ENCODE measurements around the gene MED15. TPM values are rescaled to one million over a fixed set of nuclear protein-coding genes. Genes with fewer than 3 reads are reported as not detected.

MED15 gene
- total RNA-seq, 1 experiment from 2014 or later: 13.5 TPM

DNA sequence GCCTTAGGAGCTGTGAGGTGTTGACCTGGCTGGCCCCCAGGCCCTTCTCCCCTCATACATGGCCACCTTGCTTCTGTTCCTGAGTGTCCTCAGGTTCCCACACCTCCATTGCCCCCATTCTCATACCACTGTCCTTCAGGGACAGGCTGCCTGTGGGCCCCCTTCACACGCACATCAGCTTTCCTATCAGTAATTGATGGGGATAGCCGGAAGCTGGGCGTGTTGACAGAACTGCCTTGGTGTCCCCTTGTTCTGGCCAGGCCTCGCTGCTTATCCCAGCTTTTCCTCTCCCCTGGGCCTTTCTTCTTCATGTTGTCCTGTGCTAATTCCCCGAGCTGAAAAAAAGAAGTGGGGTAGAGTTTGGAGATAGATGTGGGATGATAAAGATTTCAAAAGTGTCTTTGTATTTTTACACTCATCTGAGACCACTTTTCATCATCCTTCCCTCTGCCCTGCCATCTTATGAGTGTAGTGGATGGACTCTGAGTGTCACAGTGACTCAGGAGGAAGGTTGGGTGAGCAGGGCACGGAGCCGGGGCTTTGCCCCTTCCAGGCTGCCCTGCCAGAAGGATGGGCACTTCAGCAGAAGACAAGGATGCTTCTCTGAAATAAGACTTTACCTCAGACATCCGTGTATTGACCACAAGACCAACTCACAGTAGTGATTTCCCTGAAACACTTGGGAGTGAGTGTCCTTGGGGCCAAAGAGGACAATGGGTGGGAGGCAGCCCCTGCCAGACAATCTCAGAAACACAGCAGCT is 42.8 kb downstream of the MED15 start:
- DNase-seq (ENCODE audit: extremely low read depth, low read depth): no peak

GRCh38 chr22:20550851-20551744 is 43.7 kb downstream of the MED15 start:
- DNase-seq (ENCODE audit: extremely low read depth, low read depth): no peak

GRCh38 chr22:20551805-20552442 is 44.5 kb downstream of the MED15 start:
- DNase-seq (ENCODE audit: extremely low read depth, low read depth): no peak

GRCh38 chr22:20552443-20553401 is 45.3 kb downstream of the MED15 start:
- DNase-seq (ENCODE audit: extremely low read depth, low read depth): no peak

GRCh38 chr22:20553947-20554741 is 46.7 kb downstream of the MED15 start:
- no peak for DNase-seq (ENCODE audit: extremely low read depth, low read depth)

DNA sequence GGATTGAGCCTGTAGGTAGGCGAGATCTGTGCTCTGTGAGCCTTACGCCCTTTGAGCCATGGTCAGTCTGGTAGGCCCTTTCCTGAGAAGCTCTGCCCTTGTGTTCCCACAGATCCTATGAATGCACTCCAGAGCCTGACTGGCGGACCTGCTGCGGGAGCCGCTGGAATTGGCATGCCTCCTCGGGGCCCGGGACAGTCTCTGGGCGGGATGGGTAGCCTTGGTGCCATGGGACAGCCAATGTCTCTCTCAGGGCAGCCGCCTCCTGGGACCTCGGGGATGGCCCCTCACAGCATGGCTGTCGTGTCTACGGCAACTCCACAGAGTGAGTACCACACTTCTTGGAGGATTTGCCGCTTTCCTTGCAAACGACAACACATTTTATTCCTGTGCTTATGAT is 47.4 kb downstream of the MED15 start:
- no peak for DNase-seq (ENCODE audit: extremely low read depth, low read depth)

DNA sequence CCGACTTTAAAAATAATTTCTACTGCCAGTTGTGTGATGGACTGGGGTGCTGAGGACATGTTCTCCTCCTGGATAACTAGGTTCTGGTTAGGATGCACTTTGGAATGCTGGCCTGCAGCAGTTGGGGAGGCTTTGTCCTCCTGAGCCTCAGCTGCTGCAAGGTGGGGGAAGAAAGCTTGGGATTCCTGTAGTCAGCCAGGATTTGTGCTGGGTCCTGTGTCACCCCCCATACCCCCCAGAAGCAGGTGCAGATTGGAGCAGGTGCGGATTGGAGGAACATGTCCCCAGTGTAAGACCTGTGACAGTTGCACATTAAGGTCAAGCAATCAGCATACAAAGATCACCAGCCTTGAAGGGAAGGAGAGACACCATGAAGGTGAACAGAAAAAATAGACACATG is 51.1 kb downstream of the MED15 start:
- no peak for DNase-seq (ENCODE audit: extremely low read depth, low read depth)

DNA sequence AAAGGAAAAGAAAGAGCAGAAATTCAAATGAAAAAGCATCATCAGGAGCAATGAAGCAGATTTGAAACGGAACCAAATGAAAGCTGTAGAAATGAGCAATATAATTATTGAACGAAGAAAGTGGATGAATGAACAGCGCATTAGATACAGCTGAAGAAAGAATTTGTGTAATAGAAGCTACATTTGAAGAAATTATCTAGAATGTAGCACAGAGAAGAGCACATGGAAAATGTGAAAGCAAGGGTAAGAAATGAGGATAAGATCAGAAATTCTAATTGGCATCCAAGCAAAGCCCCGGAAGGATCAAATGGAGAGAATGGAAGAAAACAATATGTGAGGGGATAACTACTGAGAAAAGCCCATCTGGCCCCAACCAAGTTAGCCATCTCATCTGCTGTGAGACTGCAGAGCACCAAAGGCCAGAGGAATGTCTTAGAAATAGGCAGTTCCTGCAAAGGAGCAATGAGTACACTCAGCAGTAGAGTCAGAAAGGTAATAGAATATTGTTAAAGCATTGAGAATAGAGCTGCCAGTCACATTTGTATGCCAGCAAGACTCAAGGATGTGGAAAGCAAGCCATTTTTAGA is 51.9 kb downstream of the MED15 start:
- DNase-seq (ENCODE audit: extremely low read depth, low read depth): no peak

- DNase-seq (ENCODE audit: extremely low read depth, low read depth): no peak
Observed at GRCh38 chr22:20560716-20561115, 53.3 kb downstream of the MED15 start.

DNA sequence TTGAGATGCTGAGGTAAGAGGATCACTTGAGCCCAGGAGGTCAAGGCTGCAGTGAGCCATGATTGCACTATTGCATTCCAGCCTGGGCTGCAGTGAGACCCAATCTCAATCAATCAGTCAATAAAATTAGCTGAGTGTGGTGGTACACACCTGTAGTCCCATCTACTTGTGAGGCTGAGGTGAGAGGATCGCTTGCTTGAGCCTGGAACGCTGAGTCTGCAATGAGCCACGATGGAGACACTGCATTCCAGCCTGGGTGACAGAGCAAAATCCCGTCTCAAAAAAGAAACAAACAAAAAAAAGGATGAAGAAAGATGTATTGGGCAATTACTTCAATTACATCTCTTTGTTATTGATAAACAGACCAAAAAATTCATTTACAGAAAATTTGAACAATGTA is 54.5 kb downstream of the MED15 start:
- DNase-seq (ENCODE audit: extremely low read depth, low read depth): no peak

- DNase-seq (ENCODE audit: extremely low read depth, low read depth): no peak
Observed at GRCh38 chr22:20562607-20563465, 55.4 kb downstream of the MED15 start.

DNA sequence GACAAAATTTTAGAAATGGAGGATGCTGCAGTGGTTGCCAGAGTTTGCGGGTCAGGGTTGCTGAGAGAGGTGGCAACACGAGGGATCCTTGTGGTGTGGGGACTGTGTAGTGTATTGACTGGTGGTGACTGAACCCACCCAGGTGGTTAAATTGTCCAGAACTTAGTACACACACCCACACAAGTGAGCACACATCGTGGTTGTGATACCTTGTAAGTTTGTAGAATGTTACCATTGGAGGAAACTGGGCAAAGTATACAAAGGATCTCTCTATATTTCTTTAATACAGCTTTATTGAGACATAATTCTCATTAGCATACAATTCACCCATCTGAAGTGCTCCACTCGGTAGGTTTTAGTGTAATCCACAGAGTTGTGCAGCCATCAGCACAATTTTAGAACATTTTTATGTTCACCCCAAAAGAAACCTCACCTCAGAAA is 56.1 kb downstream of the MED15 start:
- no peak for DNase-seq (ENCODE audit: extremely low read depth, low read depth)

DNA sequence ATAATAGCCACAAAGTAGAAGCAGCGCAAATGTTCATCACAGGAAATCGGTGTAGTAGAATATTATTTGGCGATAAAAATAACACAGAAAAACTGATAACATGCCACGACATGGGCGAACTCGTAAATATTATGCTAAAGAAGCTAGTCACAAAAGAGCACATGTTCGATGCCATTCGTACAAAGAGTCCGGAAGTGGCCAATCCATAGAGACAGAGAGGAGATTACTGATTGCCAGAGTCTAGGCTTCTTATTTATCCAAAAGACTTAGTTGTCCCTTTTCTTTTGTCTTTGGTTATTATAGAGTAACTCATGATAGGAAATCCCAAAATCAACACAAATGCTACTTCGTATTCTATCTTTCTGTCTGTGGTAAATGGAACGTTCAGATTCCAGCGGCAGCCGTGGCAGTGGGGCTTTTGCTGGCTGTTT is 56.5 kb downstream of the MED15 start:
- no peak for DNase-seq (ENCODE audit: extremely low read depth, low read depth)

- no peak for DNase-seq (ENCODE audit: extremely low read depth, low read depth)
Observed at GRCh38 chr22:20565079-20565734, 57.8 kb downstream of the MED15 start.

DNA sequence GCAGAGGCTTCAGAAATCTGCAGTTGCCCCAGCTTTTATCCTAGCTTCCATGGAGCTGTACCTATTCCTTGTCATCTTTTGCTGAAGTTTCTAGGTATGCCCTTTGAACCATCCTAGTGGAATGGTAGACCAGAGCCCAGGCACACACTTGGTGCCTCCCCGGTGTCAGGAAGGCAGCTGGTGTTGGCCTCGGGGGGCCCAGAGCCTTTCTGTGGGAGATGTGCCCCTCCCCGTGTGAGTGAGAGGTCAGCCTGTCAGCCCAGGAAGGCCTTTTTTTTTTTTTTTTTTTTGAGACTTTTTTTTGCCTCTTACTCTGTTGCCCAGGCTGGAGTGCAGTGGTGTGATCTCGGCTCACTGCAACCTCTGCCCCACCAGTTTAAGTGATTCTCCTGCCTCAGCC is 58.4 kb downstream of the MED15 start:
- DNase-seq (ENCODE audit: extremely low read depth, low read depth): no peak

- no peak for DNase-seq (ENCODE audit: extremely low read depth, low read depth)
Observed at GRCh38 chr22:20566420-20567260, 59.2 kb downstream of the MED15 start.
